Left ventricle myocardium inferior (tissue), 1 donor: ENCODE measurements around the gene COLQ. TPM values are rescaled to one million over a fixed set of nuclear protein-coding genes. Genes with fewer than 3 reads are reported as not detected.
"Not testable (repeated sequence)": the region's sequence is repeated elsewhere in the genome, so short reads cannot be mapped to it uniquely, and the experiment has no call there.

Source experiments
- DNase-seq: peaks from one replicate; pipeline ENCODE4 v3.0.0-alpha.2; 2020
- H3K27ac ChIP-seq: fragments of 200-600 bp; replicated peaks from 2 replicates; pipeline ENCODE4 v1.8.0; 2021
- H3K27me3 ChIP-seq: fragments of 200-600 bp; 2 replicates; pipeline ENCODE4 v1.8.0; 2021; ENCODE audit warnings: low read depth
- H3K36me3 ChIP-seq: fragments of 200-600 bp; 2 replicates; pipeline ENCODE4 v1.8.0; 2021
- H3K4me1 ChIP-seq: fragments of 200-600 bp; 2 replicates; pipeline ENCODE4 v1.8.0; 2021
- H3K4me3 ChIP-seq: fragments of 200-600 bp; 2 replicates; pipeline ENCODE4 v1.8.0; 2021; ENCODE audit warnings: mild to moderate bottlenecking, moderate library complexity
- H3K9me3 ChIP-seq: fragments of 200-600 bp; replicated peaks from 2 replicates; pipeline ENCODE4 v1.8.0; 2021
- intact Hi-C: fragments of 100-400 bp; cut with micrococcal nuclease; formaldehyde crosslinking; loops from one replicate; pipeline ENCODE4 v1.11.0; 2022
- total RNA-seq: library from RNA; stranded (reverse); fragmentation: NEBNext Ultra II Directional; extraction: Animal tissue kit (Norgen Biotek cat#: 25700); gene quantifications from one replicate; pipeline ENCODE4 v1.2.1, GENCODE V29; 2021
- TF ChIP-seq, protein P1 (sequence below): fragments of 200-600 bp; IDR thresholded peaks from 2 replicates; pipeline ENCODE4 v1.8.0; 2021; ENCODE audit warnings: antibody characterized with exemption, mild to moderate bottlenecking, borderline replicate concordance
- donor health status: DM: no; HTN: yes; CAD: no; lungs with severe emphysema.

Gene COLQ
- total RNA-seq, 1 donor from 2014 or later, result 14.9 TPM

DNA sequence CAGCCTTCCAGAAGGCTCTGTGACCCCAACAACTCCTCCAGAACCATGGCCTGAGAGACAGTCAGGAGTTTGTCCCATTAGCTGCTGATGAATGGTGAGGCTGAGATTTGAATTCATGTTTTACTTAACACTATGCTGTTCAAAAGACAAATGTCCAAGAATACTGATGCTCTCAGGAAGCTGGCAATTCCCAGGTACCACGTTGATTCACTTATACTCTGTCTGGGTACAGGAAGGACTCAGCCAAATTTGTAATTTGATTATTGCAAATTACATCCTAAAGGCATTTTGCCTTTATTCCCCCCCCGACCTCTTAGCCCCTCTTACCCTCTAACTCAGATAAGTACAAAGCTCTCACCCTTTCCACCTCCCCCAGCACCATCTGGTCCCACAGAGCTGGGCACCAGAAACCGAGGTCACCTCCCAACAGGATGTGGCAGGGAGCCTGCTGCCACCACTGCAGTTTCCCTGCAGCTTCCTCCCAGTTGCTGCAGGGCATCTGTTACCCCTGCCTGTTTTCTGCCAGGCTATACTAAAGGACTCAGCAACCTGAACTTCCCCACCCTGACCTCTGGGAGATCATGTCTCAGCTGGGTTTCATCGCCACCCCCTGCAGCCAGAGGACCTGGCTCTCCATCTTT lies 60.5 kb downstream of the COLQ start:
- no peak overlapping the region for H3K27ac ChIP-seq
- no peaks in the 10 kb centered on the region for H3K9me3 ChIP-seq
- H3K36me3 ChIP-seq, result no peaks in the 10 kb centered on the region
- TF ChIP-seq, protein P1, sequence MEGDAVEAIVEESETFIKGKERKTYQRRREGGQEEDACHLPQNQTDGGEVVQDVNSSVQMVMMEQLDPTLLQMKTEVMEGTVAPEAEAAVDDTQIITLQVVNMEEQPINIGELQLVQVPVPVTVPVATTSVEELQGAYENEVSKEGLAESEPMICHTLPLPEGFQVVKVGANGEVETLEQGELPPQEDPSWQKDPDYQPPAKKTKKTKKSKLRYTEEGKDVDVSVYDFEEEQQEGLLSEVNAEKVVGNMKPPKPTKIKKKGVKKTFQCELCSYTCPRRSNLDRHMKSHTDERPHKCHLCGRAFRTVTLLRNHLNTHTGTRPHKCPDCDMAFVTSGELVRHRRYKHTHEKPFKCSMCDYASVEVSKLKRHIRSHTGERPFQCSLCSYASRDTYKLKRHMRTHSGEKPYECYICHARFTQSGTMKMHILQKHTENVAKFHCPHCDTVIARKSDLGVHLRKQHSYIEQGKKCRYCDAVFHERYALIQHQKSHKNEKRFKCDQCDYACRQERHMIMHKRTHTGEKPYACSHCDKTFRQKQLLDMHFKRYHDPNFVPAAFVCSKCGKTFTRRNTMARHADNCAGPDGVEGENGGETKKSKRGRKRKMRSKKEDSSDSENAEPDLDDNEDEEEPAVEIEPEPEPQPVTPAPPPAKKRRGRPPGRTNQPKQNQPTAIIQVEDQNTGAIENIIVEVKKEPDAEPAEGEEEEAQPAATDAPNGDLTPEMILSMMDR, result no peak
- H3K27me3 ChIP-seq, result no peaks in the 10 kb centered on the region
- no peak for DNase-seq
- intact Hi-C loops, result no loop called here
- no peak overlapping the region for H3K4me3 ChIP-seq
- H3K4me1 ChIP-seq, result no peaks in the 10 kb centered on the region

- Histone ChIP-seq H3K27ac (no peak overlapping the region), H3K4me1 (no peaks in the 10 kb centered on the region), H3K4me3 (no peak overlapping the region), H3K9me3 (no peaks in the 10 kb centered on the region), H3K27me3 (no peaks in the 10 kb centered on the region), H3K36me3 (no peaks in the 10 kb centered on the region)
- intact Hi-C loops, result no loop called here
- TF ChIP-seq, protein P1, result no peak
- no peak for DNase-seq
Observed at GRCh38 chr3:15458212-15458780, 63.2 kb downstream of the COLQ start.

GRCh38 chr3:15456915-15457314 lies 64.6 kb downstream of the COLQ start:
- H3K4me3 ChIP-seq, intact Hi-C loops, H3K4me1 ChIP-seq, H3K9me3 ChIP-seq, H3K27me3 ChIP-seq, H3K27ac ChIP-seq, DNase-seq, H3K36me3 ChIP-seq: not testable (repeated sequence)

DNA sequence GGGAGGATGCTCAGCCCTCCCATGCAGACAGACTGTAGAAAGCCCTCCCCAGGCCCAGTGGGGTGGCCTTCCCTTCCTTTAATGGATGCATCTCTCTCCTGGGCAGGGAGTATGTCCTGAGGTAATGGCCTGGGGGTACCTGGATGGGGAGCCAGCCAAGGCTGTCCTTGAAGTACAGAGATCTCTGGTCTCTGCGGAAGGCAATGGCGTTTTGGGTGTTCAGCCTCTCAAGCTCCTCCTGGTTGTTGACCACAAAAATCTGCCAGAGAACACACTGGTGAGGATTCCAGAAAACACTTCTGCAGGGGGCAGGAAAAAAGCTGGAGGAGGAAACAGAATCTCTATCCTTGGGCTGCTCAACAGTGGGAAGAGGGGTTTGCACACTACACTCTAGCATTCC lies 65.2 kb downstream of the COLQ start:
- intact Hi-C loops, result no loop called here
- TF ChIP-seq, protein P1, result no peak
- no peaks in the 10 kb centered on the region for H3K36me3 ChIP-seq

DNA sequence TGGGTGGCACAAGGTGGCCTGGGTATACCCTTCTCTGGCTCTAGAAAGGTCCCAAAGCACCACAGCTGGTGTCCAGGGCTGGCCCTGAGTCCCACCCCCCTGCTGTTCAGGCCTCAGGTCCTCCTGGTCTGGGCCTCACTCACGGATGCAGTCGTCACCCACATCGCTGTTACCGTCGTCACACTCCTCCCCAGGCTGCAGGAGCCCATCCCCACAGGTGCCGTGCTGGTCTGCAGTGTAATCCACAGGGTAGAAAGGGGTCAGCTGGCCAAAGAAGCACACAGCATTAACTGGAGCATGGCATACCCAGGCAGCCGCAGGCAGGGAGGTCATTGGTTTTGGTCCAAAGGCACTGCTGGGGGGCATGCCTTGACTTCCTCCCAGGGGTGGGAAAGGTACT lies 65.8 kb downstream of the COLQ start:
- TF ChIP-seq, protein P1, result no peak
- no peaks in the 10 kb centered on the region for H3K27me3 ChIP-seq
- intact Hi-C loops, result no loop called here
- H3K4me1 ChIP-seq, result no peaks in the 10 kb centered on the region
- H3K4me3 ChIP-seq, result no peak overlapping the region
- H3K36me3 ChIP-seq, result no peaks in the 10 kb centered on the region
- DNase-seq, result no peak
- no peak overlapping the region for H3K27ac ChIP-seq
- H3K9me3 ChIP-seq, result no peaks in the 10 kb centered on the region

More for the DNA sequence above, 65.2 kb downstream of the COLQ start:
- H3K27ac ChIP-seq, result no peak overlapping the region
- H3K4me1 ChIP-seq, result no peaks in the 10 kb centered on the region
- no peak for DNase-seq
- no peaks in the 10 kb centered on the region for H3K27me3 ChIP-seq
- no peak overlapping the region for H3K4me3 ChIP-seq
- no peaks in the 10 kb centered on the region for H3K9me3 ChIP-seq

DNA sequence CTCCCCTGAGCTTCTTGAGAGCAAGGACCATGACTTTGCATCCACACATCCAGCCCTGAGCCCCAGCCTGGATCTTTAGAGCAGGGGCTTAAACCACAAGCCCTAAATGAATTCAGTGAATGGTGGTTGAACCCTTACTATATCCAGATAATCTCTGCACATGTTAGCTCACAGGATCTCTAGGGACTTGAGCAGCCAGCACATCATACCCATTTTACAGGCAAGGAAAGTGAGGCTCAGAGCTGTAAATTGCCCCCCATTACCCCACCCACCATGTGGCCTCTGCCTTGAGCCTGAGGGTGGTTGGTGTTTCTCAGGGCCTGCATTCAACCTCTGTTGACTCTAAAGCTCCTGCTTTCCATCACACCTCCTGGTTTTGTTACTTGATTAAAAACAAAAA lies 66.5 kb downstream of the COLQ start:
- Histone ChIP-seq H3K27me3 (no peaks in the 10 kb centered on the region), H3K4me1 (no peaks in the 10 kb centered on the region), H3K4me3 (no peak overlapping the region), H3K36me3 (no peaks in the 10 kb centered on the region), H3K9me3 (no peaks in the 10 kb centered on the region), H3K27ac (no peak overlapping the region)
- no peak for DNase-seq
- intact Hi-C loops, result no loop called here
- TF ChIP-seq, protein P1, result no peak
